Dedifferentiated amniotic fluid mesenchymal stem cell (primary cell): ENCODE measurements around the gene PALM3.

Experiments used
- DNase-seq: peaks from one replicate; pipeline ENCODE4 v3.0.0-alpha.2; 2016; ENCODE audit errors: extremely low spot score

Gene PALM3

GRCh38 chr19:14089662-14090508, 28.0 kb upstream of the PALM3 start:
- DNase-seq: peak; percentile 44

DNA sequence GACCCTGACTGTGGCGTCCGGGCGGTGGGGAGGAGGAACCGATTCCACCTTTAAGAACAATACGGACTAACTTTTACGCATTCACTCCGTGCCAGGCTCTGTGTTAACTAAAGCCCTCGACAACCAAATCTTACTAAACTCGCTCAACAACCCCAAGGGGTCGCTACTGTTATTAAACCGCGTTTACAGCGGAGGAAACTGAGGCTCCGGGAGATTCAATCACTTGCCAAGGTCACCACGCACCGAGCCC, 27.5 kb upstream of the PALM3 start:
- no peak for DNase-seq

DNA sequence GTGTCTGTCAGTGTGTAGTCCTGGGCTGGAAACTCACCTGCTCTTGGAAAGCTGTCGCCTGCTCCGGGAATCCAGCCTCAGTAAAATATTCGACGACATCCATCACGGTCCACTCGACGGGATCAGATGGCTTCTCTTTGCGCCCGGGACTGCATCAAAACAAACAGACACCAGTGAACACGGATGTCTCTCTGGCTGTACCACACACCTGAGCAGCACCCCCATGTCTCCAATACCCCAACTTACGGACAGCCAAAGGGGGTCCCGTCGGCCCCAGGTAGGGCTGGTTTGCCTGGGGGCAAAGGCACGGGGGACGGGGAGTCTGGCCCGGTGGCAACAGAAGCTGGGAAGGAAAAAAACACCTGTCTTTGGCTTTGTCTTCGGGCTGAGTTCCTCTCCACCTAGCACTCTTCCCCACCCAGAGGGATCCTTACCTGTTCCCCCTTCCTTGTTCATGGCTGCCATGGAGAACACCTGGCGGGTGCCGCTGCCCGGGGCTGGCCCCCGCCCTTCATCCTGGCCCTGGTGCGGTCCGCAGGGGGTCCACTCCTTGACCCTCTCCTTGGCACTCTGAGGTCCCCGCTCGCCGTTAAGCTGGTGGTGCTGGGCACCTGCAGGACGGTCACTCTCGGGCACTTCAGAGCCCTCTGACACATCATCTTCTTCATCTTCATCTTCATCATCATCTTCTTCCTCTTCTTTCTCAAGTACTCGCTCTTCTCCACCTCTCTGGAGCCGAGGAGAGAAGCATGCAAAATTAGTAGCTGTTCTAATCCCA, 26.9 kb upstream of the PALM3 start:
- no peak for DNase-seq

GRCh38 chr19:14086098-14086497, 24.2 kb upstream of the PALM3 start:
- no peak for DNase-seq

GRCh38 chr19:14085309-14085995, 23.6 kb upstream of the PALM3 start, which contains the start of gene C19orf67:
Gene C19orf67 (minus strand): TSS chr19:14085783. CDS start chr19:14085627, 156 bp downstream.
- DNase-seq: no peak

DNA sequence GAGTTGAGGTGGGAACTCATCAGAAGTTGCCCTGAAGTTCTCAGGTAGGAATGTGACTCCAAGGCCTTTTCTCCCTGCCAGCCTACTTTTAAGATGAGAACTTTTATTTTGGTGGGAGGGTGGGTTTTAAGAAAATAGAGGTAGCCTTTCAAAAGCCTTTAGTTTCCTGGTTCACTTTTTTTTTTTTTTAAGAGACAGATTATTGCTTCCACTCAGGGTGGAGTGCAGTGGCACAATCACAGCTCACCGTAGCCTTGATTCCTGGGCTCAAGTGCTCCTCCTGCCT, 20.7 kb upstream of the PALM3 start:
- DNase-seq: no peak

- DNase-seq: no peak
These were observed 20.2 kb upstream of the PALM3 start for GRCh38 chr19:14081797-14082674.

GRCh38 chr19:14080887-14081796, 19.3 kb upstream of the PALM3 start:
- peak; percentile 99 for DNase-seq

- DNase-seq: no peak
These were observed 16.5 kb upstream of the PALM3 start for GRCh38 chr19:14078411-14078810.

GRCh38 chr19:14073925-14074838, 12.3 kb upstream of the PALM3 start:
- no peak for DNase-seq

GRCh38 chr19:14073261-14073924, 11.5 kb upstream of the PALM3 start:
- DNase-seq: peak; percentile 32

GRCh38 chr19:14072535-14073260, 10.8 kb upstream of the PALM3 start, which contains the start of gene MISP3:
Gene MISP3 (plus strand): TSS chr19:14072786. CDS start chr19:14073310, 524 bp downstream.
- DNase-seq: no peak

DNA sequence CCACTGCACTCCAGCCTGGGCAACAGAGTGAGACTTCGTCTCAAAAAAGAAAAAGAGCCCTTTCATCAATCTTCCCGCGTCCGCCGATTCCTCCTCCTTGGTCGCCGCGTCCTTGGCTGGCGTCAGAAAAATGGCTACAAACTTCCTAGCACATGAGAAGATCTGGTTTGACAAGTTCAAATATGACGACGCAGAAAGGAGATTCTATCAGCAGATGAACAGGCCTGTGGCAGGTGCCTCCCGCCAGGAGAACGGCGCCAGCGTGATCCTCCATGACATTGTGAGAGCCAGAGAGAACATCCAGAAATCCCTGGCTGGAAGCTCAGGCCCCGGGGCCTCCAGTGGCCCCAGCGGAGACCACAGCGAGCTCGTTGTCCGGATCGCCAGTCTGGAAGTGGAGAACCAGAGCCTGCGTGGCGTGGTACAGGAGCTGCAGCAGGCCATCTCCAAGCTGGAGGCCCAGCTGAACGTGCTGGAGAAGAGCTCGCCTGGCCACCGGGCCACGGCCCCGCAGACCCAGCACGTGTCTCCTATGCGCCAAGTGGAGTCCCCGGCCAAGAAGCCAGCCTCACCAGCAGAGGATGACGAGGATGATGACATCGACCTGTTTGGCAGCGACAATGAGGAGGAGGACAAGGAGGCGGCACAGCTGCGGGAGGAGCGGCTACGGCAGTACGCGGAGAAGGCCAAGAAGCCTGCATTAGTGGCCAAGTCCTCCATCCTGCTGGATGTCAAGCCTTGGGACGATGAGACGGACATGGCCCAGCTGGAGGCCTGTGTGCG, 8.6 kb upstream of the PALM3 start:
- DNase-seq: no peak

GRCh38 chr19:14066134-14066533, 4.3 kb upstream of the PALM3 start:
- no peak for DNase-seq

- no peak for DNase-seq
These were observed 1.2 kb upstream of the PALM3 start for GRCh38 chr19:14063105-14063504.

- no peak for DNase-seq
These were observed 631 bp upstream of the PALM3 start for GRCh38 chr19:14062558-14062855.

GRCh38 chr19:14061081-14061749, 661 bp downstream of the PALM3 start:
- no peak for DNase-seq
